Hematopoietic multipotent progenitor cell treated with erythropoietin and hydrocortisone succinate and interleukin-3 and kit ligand, for 6 days (in vitro differentiated cells): ENCODE measurements around the gene ME2.
"Not testable (repeated sequence)": the region's sequence is repeated elsewhere in the genome, so short reads cannot be mapped to it uniquely, and the experiment has no call there.

Experiments used
- DNase-seq: peaks from one replicate; pipeline ENCODE4 v3.0.0-alpha.2; 2015

ME2 gene

GRCh38 chr18:50981381-50981780, 102.5 kb downstream of the ME2 start:
- DNase-seq, result no peak

- no peak for DNase-seq
These were observed 103.3 kb downstream of the ME2 start for GRCh38 chr18:50982086-50982801.

- peak; percentile 39 for DNase-seq
These were observed 103.9 kb downstream of the ME2 start for GRCh38 chr18:50982802-50983179.

- no peak for DNase-seq
These were observed 107.6 kb downstream of the ME2 start for GRCh38 chr18:50986360-50987087.

- no peak for DNase-seq
These were observed 108.3 kb downstream of the ME2 start for GRCh38 chr18:50987261-50987660.

GRCh38 chr18:50989711-50990110, 110.8 kb downstream of the ME2 start:
- DNase-seq, result no peak

- DNase-seq, result no peak
These were observed 113.4 kb downstream of the ME2 start for GRCh38 chr18:50992351-50992762.

- no peak for DNase-seq
These were observed 115.1 kb downstream of the ME2 start for GRCh38 chr18:50994031-50994430.

- DNase-seq, result not testable (repeated sequence)
These were observed 124.3 kb downstream of the ME2 start for GRCh38 chr18:51003174-51003573.
